RWPE1 (cell line): ENCODE data around the gene SLAIN2.

ENCODE experiments used
- CTCF ChIA-PET: fragments of 350-600 bp; sonication (Branson Sonifier 250); formaldehyde crosslinking; extraction: SDS; loops from one replicate; lab custom pipeline; 2021; lab: Yijun Ruan, JAX
- POLR2A ChIA-PET: fragments of 400-600 bp; formaldehyde crosslinking; extraction: SDS; loops from one replicate; lab custom pipeline; 2020; ENCODE audit warnings: antibody characterized with exemption; ENCODE audit not compliant: low non-redundant PET; lab: Yijun Ruan, JAX
- DNase-seq: peaks from one replicate; pipeline ENCODE4 v3.0.0; 2012; ENCODE audit warnings: low spot score
- H3K27ac ChIP-seq: fragments of 450-650 bp; 2 replicates; pipeline ENCODE4 v1.5.1; 2017
- CTCF ChIP-seq: fragments of 450-650 bp; conservative IDR thresholded peaks from 2 replicates; pipeline ENCODE4 v1.5.1; 2017; ENCODE audit warnings: low read depth, mild to moderate bottlenecking

Gene SLAIN2

GRCh38 chr4:48360285-48361011, 19.1 kb downstream of the SLAIN2 start:
- DNase-seq = peak; percentile 76
- peak overlapping the region; percentile 64 for H3K27ac ChIP-seq
- TF ChIP-seq CTCF = no peak
- ChIA-PET POLR2A (no interaction called here), CTCF (interaction anchor here (0.6 kb wide), 1 partner anchor 617 kb away, joined by 6 read pairs; no protein-coding TSS in a partner anchor)

GRCh38 chr4:48361012-48361400, 19.7 kb downstream of the SLAIN2 start:
- no peak overlapping the region for H3K27ac ChIP-seq
- TF ChIP-seq CTCF = no peak
- DNase-seq = no peak
- ChIA-PET POLR2A (no interaction called here), CTCF (interaction anchor here (0.6 kb wide), 1 partner anchor 15 kb away, joined by 3 read pairs; no protein-coding TSS in a partner anchor)

GRCh38 chr4:48366611-48367010, 25.3 kb downstream of the SLAIN2 start:
- DNase-seq = no peak
- TF ChIP-seq CTCF = no peak
- ChIA-PET POLR2A (no interaction called here), CTCF (interaction anchor here (0.5 to 0.7 kb wide), 3 partner anchors 93 to 1910 kb away, joined by 3 to 6 read pairs (median 4); no protein-coding TSS in a partner anchor)
- no peak overlapping the region for H3K27ac ChIP-seq

- ChIA-PET CTCF (interaction anchor here (0.5 to 0.7 kb wide), 2 partner anchors 109 to 1911 kb away, joined by 3 to 6 read pairs; no protein-coding TSS in a partner anchor), POLR2A (no interaction called here)
- no peak overlapping the region for H3K27ac ChIP-seq
- no peak for DNase-seq
- TF ChIP-seq CTCF = no peak
These were observed 25.7 kb downstream of the SLAIN2 start for GRCh38 chr4:48367016-48367415.

GRCh38 chr4:48368389-48368788, 27.1 kb downstream of the SLAIN2 start:
- H3K27ac ChIP-seq = no peak overlapping the region
- DNase-seq = no peak
- no peak for TF ChIP-seq CTCF
- ChIA-PET CTCF (no interaction called here), POLR2A (no interaction called here)

- CTCF ChIA-PET = no interaction called here
- DNase-seq = no peak
- no peak overlapping the region for H3K27ac ChIP-seq
- no peak for TF ChIP-seq CTCF
- POLR2A ChIA-PET = no interaction called here
These were observed 27.9 kb downstream of the SLAIN2 start for GRCh38 chr4:48369248-48369647.
